Fibroblast of lung (primary cell): ENCODE measurements around the gene COL18A1. TPM values are rescaled to one million over a fixed set of nuclear protein-coding genes. Genes with fewer than 3 reads are reported as not detected.

Experiments used
- DNase-seq, 2 donors: peaks; one replicate each; pipeline versions ENCODE4 v3.0.0 to v3.0.0-alpha.2; 2010; ENCODE audit warnings: low read depth in 2 of 2
- H2AFZ ChIP-seq: 2 replicates; pipeline ENCODE4 v1.5.1; 2012; ENCODE audit warnings: low read length, control low read depth, inconsistent platforms
- H3K27ac ChIP-seq: 2 replicates; pipeline ENCODE4 v1.5.1; 2011; ENCODE audit warnings: low read length, control low read depth; ENCODE audit not compliant: insufficient read depth
- H3K27me3 ChIP-seq: 2 replicates; pipeline ENCODE4 v1.5.1; 2011; ENCODE audit warnings: mild to moderate bottlenecking, low read length; ENCODE audit not compliant: control insufficient read depth, insufficient read depth
- H3K36me3 ChIP-seq: 2 replicates; pipeline ENCODE4 v1.5.1; 2011; ENCODE audit warnings: low read length; ENCODE audit not compliant: control insufficient read depth, insufficient read depth
- H3K4me1 ChIP-seq: 2 replicates; pipeline ENCODE4 v1.5.1; 2011; ENCODE audit warnings: low read length; ENCODE audit not compliant: control insufficient read depth, insufficient read depth; ENCODE audit errors: extremely low read depth
- H3K4me2 ChIP-seq: 2 replicates; pipeline ENCODE4 v1.5.1; 2011; ENCODE audit warnings: low read length, control low read depth; ENCODE audit not compliant: insufficient read depth; ENCODE audit errors: extremely low read depth
- H3K4me3 ChIP-seq, 4 experiments: fragments of 200-600 bp in 1 of 4; sonication (generic) in 1 of 4; replicated peaks in 1 of 4; 2 replicates each; pipeline ENCODE4 v1.5.1; 2011 to 2016; ENCODE audit warnings: low read length in 4 of 4, low read depth in 3 of 4, mild to moderate bottlenecking in 3 of 4, control low read depth in 2 of 4, inconsistent platforms in 1 of 4, mixed read lengths in 1 of 4; ENCODE audit not compliant: insufficient read depth in 1 of 4; ENCODE audit errors: control extremely low read depth in 1 of 4
- H3K79me2 ChIP-seq: 2 replicates; pipeline ENCODE4 v1.5.1; 2012; ENCODE audit warnings: mild to moderate bottlenecking, low read length, inconsistent platforms; ENCODE audit not compliant: control insufficient read depth, insufficient read depth
- H3K9ac ChIP-seq: 2 replicates; pipeline ENCODE4 v1.5.1; 2011; ENCODE audit warnings: mild to moderate bottlenecking, low read length, control low read depth; ENCODE audit not compliant: insufficient read depth
- H3K9me3 ChIP-seq: 2 replicates; pipeline ENCODE4 v1.5.1; 2012; ENCODE audit warnings: low read depth, low read length; ENCODE audit not compliant: control insufficient read depth, insufficient read depth
- H4K20me1 ChIP-seq: 2 replicates; pipeline ENCODE4 v1.5.1; 2011; ENCODE audit warnings: low read length; ENCODE audit not compliant: control insufficient read depth, insufficient read depth; ENCODE audit errors: extremely low read depth
- CTCF ChIP-seq, 2 donors: IDR thresholded peaks in 1 of 2; conservative IDR thresholded peaks in 1 of 2; 1 replicate in 1 of 2; 2 replicates in 1 of 2; pipeline ENCODE4 v1.5.1; 2011 to 2012; ENCODE audit warnings: low read length in 2 of 2, control low read depth in 1 of 2, inconsistent platforms in 1 of 2, low read depth in 1 of 2, mild to moderate bottlenecking in 1 of 2
- EZH2 ChIP-seq: IDR thresholded peaks from 2 replicates; pipeline ENCODE4 v1.5.1; 2012; ENCODE audit warnings: low read length, control low read depth, mild to moderate bottlenecking; ENCODE audit errors: missing control alignments
- polyA plus RNA-seq, 2 donors: library from polyadenylated mRNA; depleted of rRNA in 1 of 2; stranded (reverse) in 1 of 2; unstranded in 1 of 2; fragments of >200 nt; gene quantifications; 2 replicates each; pipeline ENCODE4 v1.2.1, GENCODE V29; 2011 to 2012; ENCODE audit warnings: missing spikeins in 1 of 2
- total RNA-seq: library from RNA; depleted of rRNA; stranded (reverse); fragments of >200 nt; gene quantifications from 2 replicates; pipeline ENCODE4 v1.2.1, GENCODE V29; 2014

Gene COL18A1
- total and polyA plus RNA-seq, 2 donors (not counting 1 experiment from before 2014, with no cell fraction given) = 24.3 to 38.8 TPM

- H3K27ac ChIP-seq = peak overlapping the region; percentile 58
- no peak for TF ChIP-seq EZH2
- TF ChIP-seq CTCF (conservative IDR thresholded peaks at IDR 0.05 in 1 of 2, IDR thresholded peaks at IDR 0.05 in 1 of 2; ENCODE audit: low read depth in 1 of 2, low read length in 2 of 2) = no peak
- no peaks in the 10 kb centered on the region for H4K20me1 ChIP-seq
- no peak for DNase-seq
- no peaks in the 10 kb centered on the region for H3K36me3 ChIP-seq
- no peaks in the 10 kb centered on the region for H3K9me3 ChIP-seq
- no peaks in the 10 kb centered on the region for H3K79me2 ChIP-seq
- H2AFZ ChIP-seq = no peak overlapping the region
- no peak overlapping the region for H3K9ac ChIP-seq
- no peaks in the 10 kb centered on the region for H3K27me3 ChIP-seq
- H3K4me2 ChIP-seq = peak overlapping the region; percentile 59
- H3K4me1 ChIP-seq = peaks cover 18% of the 10 kb centered on the region
- H3K4me3 ChIP-seq = no peak overlapping the region
These were observed 17.5 kb upstream of the COL18A1 start for GRCh38 chr21:45387506-45387905.

- Histone ChIP-seq H3K27ac (peak overlapping the region; percentile 58), H3K36me3 (no peaks in the 10 kb centered on the region), H3K9me3 (no peaks in the 10 kb centered on the region), H2AFZ (no peak overlapping the region), H3K27me3 (no peaks in the 10 kb centered on the region), H3K9ac (no peak overlapping the region), H4K20me1 (no peaks in the 10 kb centered on the region), H3K4me1 (peaks cover 18% of the 10 kb centered on the region), H3K4me3 (no peak overlapping the region), H3K79me2 (no peaks in the 10 kb centered on the region), H3K4me2 (no peak overlapping the region)
- TF ChIP-seq CTCF (conservative IDR thresholded peaks at IDR 0.05 in 1 of 2, IDR thresholded peaks at IDR 0.05 in 1 of 2; ENCODE audit: low read depth in 1 of 2, low read length in 2 of 2) (no peak), EZH2 (no peak)
- no peak for DNase-seq
These were observed 16.9 kb upstream of the COL18A1 start for GRCh38 chr21:45388011-45388521.

GRCh38 chr21:45388611-45389296 lies 16.2 kb upstream of the COL18A1 start:
- no peaks in the 10 kb centered on the region for H3K36me3 ChIP-seq
- DNase-seq = no peak
- TF ChIP-seq EZH2 = no peak
- TF ChIP-seq CTCF (conservative IDR thresholded peaks at IDR 0.05 in 1 of 2, IDR thresholded peaks at IDR 0.05 in 1 of 2; ENCODE audit: low read depth in 1 of 2, low read length in 2 of 2) = no peak
- H3K27ac ChIP-seq = no peak overlapping the region
- H3K27me3 ChIP-seq = no peaks in the 10 kb centered on the region
- H2AFZ ChIP-seq = no peak overlapping the region
- H3K9ac ChIP-seq = no peak overlapping the region
- H3K4me3 ChIP-seq = no peak overlapping the region
- H3K79me2 ChIP-seq = no peaks in the 10 kb centered on the region
- no peak overlapping the region for H3K4me2 ChIP-seq
- H4K20me1 ChIP-seq = no peaks in the 10 kb centered on the region
- H3K4me1 ChIP-seq = peaks cover 18% of the 10 kb centered on the region
- no peaks in the 10 kb centered on the region for H3K9me3 ChIP-seq
